A172 (cell line): ENCODE results near the gene ALPP. TPM values are rescaled to one million over a fixed set of nuclear protein-coding genes. Genes with fewer than 3 reads are reported as not detected.
"Not testable (repeated sequence)": the region's sequence is repeated elsewhere in the genome, so short reads cannot be mapped to it uniquely, and the experiment has no call there.

Experiments
- DNase-seq: peaks from one replicate; pipeline ENCODE4 v3.0.0-alpha.2; 2015; ENCODE audit warnings: low spot score
- total RNA-seq: library from RNA; depleted of rRNA; stranded (reverse); fragments of >200 nt; shearing (Covaris generic); gene quantifications from 2 replicates; pipeline ENCODE4 v1.2.3, GENCODE V29; 2014

ALPP gene
- total RNA-seq, 1 experiment from 2014 or later: 2.1 TPM

- no peak for DNase-seq
Measured at GRCh38 chr2:232341061-232341738, 37.4 kb upstream of the ALPP start.

GRCh38 chr2:232341739-232342126 lies 36.8 kb upstream of the ALPP start:
- no peak for DNase-seq

GRCh38 chr2:232342635-232343565 lies 35.7 kb upstream of the ALPP start:
- DNase-seq: no peak

- peak; percentile 33 for DNase-seq
Measured at GRCh38 chr2:232343821-232344220, 34.7 kb upstream of the ALPP start.

- DNase-seq: no peak
Measured at GRCh38 chr2:232345251-232345650, 33.3 kb upstream of the ALPP start.

GRCh38 chr2:232347369-232347768 lies 31.2 kb upstream of the ALPP start:
- no peak for DNase-seq

- peak; percentile 66 for DNase-seq
Measured at GRCh38 chr2:232348936-232349335, 29.6 kb upstream of the ALPP start.

GRCh38 chr2:232349546-232349945 lies 29.0 kb upstream of the ALPP start:
- DNase-seq: no peak

- DNase-seq: no peak
Measured at GRCh38 chr2:232349946-232350635, 28.5 kb upstream of the ALPP start.

- DNase-seq: no peak
Measured at GRCh38 chr2:232350804-232351685, 27.5 kb upstream of the ALPP start.

- DNase-seq: no peak
Measured at GRCh38 chr2:232351686-232352510, 26.7 kb upstream of the ALPP start.

- no peak for DNase-seq
Measured at GRCh38 chr2:232352511-232353091, 25.9 kb upstream of the ALPP start.

GRCh38 chr2:232353096-232353495 lies 25.5 kb upstream of the ALPP start:
- DNase-seq: no peak

GRCh38 chr2:232353660-232354059 lies 24.9 kb upstream of the ALPP start:
- no peak for DNase-seq

GRCh38 chr2:232354069-232354468 lies 24.5 kb upstream of the ALPP start:
- DNase-seq: no peak

- peak; percentile 25 for DNase-seq
Measured at GRCh38 chr2:232361646-232362045, 16.9 kb upstream of the ALPP start.

GRCh38 chr2:232362174-232362900 lies 16.2 kb upstream of the ALPP start:
- DNase-seq: no peak

- DNase-seq: not testable (repeated sequence)
Measured at GRCh38 chr2:232363064-232363783, 15.3 kb upstream of the ALPP start.
